Stomach (tissue), 9 donors: ENCODE data around the gene PELI2. TPM values are rescaled to one million over a fixed set of nuclear protein-coding genes. Genes with fewer than 3 reads are reported as not detected.
A peak's percentile ranks its signal among the peaks of the same experiment; 100 is the strongest.

Experiments used
- DNase-seq, 2 donors: peaks; one replicate each; pipeline versions ENCODE4 v3.0.0 to v3.0.0-alpha.2; 2013 to 2019
- H3K27ac ChIP-seq, 5 donors: fragments of 200-600 bp in 4 of 5; sonication (generic) in 4 of 5; one replicate each; pipeline ENCODE4 v1.5.1; 2013 to 2019; ENCODE audit warnings: mild to moderate bottlenecking in 1 of 5, moderate library complexity in 1 of 5
- H3K27me3 ChIP-seq, 3 donors: fragments of 200-600 bp; sonication (generic); one replicate each; pipeline ENCODE4 v1.5.1; 2017 to 2019; ENCODE audit warnings: mixed run types in 1 of 3
- H3K36me3 ChIP-seq, 4 donors: fragments of 200-600 bp; sonication (generic); 1 replicate in 3 of 4; 2 replicates in 1 of 4; pipeline ENCODE4 v1.5.1; 2016 to 2019
- H3K4me1 ChIP-seq, 4 donors: fragments of 200-600 bp; sonication (generic); one replicate each; pipeline ENCODE4 v1.5.1; 2016 to 2019
- H3K4me3 ChIP-seq, 4 donors: fragments of 200-600 bp; sonication (generic) in 3 of 4; one replicate each; pipeline ENCODE4 v1.5.1; 2016 to 2019; ENCODE audit warnings: mild to moderate bottlenecking in 1 of 4
- H3K9me3 ChIP-seq, 4 donors: fragments of 200-600 bp; sonication (generic); one replicate each; pipeline ENCODE4 v1.5.1; 2016 to 2019
- EP300 ChIP-seq: sonication (generic); formaldehyde crosslinking; IDR thresholded peaks from one replicate; pipeline ENCODE4 v1.6.1; 2017; ENCODE audit warnings: antibody characterized with exemption
- POLR2A ChIP-seq, 4 donors: fragments of 450-650 bp; IDR thresholded peaks; one replicate each; pipeline ENCODE4 v1.6.1; 2016; ENCODE audit warnings: antibody characterized with exemption in 4 of 4, control low read depth in 2 of 4, mild to moderate bottlenecking in 1 of 4, moderate library complexity in 1 of 4
- POLR2AphosphoS5 ChIP-seq, 3 donors: sonication (generic); formaldehyde crosslinking; IDR thresholded peaks; one replicate each; pipeline ENCODE4 v1.6.1; 2016; ENCODE audit warnings: antibody characterized with exemption in 3 of 3
- WGBS, 5 donors: extraction: QIAGEN DNeasy Blood & Tissue Kit in 3 of 5; methylation state at CpG; one replicate each; pipeline versions ENCODE4 v1.1.5 to v1.1.7; 2013 to 2018; 5-methylcytosine and 5-hydroxymethylcytosine counted together
- intact Hi-C: fragments of 100-400 bp; cut with DNase I; formaldehyde crosslinking; loops from one replicate; pipeline ENCODE4 v1.15.1; 2023; ENCODE audit warnings: low total_unique reads
- polyA plus RNA-seq, 3 donors: library from polyadenylated mRNA; stranded (reverse); fragments of 200-250 nt; gene quantifications; one replicate each; pipeline ENCODE4 v1.2.3, GENCODE V29; 2013
- total RNA-seq, 5 donors: library from RNA; depleted of rRNA; stranded (reverse); fragments of >200 nt; gene quantifications; one replicate each; pipeline versions ENCODE4 v1.1.0 to v1.2.3, GENCODE V29; 2014 to 2016
- TF ChIP-seq, protein P1 (sequence below), 7 experiments: fragments of 450-650 bp in 4 of 7; fragments of 200-600 bp in 3 of 7; sonication (generic) in 3 of 7; IDR thresholded peaks; one replicate each; pipeline ENCODE4 v1.5.1; 2016 to 2019; ENCODE audit warnings: antibody characterized with exemption in 7 of 7, control low read depth in 2 of 7, mild to moderate bottlenecking in 1 of 7
- donor health status: healthy with polysubstance abuse.
- donor health status: Bipolar disorder and iron deficiency.
- donor health status: healthy.

PELI2 gene
- total and polyA plus RNA-seq, 8 donors = 3.0 to 48.3 (median 10.6) TPM

- intact Hi-C loops = no loop called here
- H3K27me3 ChIP-seq = no peaks in the 10 kb centered on the region
- no peaks in the 10 kb centered on the region for H3K9me3 ChIP-seq
- H3K4me1 ChIP-seq = peaks cover 17 to 38% (median 27%) of the 10 kb centered on the region in 4 donors
- no peak overlapping the region for H3K4me3 ChIP-seq
- peak overlapping the region in 4 of 5 donors; percentile 45 to 67 (median 48) for H3K27ac ChIP-seq
- WGBS, 5 donors = 24 to 50% (median 40%) methylated on average over 4 of the region's 4 CpGs
- no peak for DNase-seq
- no peak for TF ChIP-seq POLR2AphosphoS5 (IDR thresholded peaks at IDR 0.05)
- TF ChIP-seq, protein P1, sequence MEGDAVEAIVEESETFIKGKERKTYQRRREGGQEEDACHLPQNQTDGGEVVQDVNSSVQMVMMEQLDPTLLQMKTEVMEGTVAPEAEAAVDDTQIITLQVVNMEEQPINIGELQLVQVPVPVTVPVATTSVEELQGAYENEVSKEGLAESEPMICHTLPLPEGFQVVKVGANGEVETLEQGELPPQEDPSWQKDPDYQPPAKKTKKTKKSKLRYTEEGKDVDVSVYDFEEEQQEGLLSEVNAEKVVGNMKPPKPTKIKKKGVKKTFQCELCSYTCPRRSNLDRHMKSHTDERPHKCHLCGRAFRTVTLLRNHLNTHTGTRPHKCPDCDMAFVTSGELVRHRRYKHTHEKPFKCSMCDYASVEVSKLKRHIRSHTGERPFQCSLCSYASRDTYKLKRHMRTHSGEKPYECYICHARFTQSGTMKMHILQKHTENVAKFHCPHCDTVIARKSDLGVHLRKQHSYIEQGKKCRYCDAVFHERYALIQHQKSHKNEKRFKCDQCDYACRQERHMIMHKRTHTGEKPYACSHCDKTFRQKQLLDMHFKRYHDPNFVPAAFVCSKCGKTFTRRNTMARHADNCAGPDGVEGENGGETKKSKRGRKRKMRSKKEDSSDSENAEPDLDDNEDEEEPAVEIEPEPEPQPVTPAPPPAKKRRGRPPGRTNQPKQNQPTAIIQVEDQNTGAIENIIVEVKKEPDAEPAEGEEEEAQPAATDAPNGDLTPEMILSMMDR (IDR thresholded peaks at IDR 0.05) = no peak
- no peak for TF ChIP-seq POLR2A (IDR thresholded peaks at IDR 0.05)
- no peak for TF ChIP-seq EP300
- H3K36me3 ChIP-seq = peaks cover 0 to 5% (median 2%) of the 10 kb centered on the region in 4 donors
These were observed 62.7 kb downstream of the PELI2 start for GRCh38 chr14:56180754-56181542.

DNA sequence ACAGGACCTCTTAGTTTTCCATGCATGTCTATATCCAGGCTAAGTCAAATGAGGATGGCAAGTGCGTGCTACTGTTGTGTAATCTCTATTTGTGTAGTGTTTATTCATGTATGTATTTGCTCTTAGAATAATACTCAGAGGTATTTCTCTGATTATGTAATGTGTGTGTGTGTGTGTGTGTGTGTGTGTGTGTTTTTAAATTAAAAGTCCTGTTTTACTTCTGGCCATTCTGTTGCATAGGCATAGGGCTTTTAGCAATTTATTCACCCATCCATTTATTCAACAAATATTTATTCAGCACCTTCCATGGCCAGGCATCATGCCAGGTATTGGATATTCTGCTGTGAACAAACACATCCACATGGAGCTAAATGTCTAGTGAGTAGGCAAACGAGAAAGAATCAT lies 63.5 kb downstream of the PELI2 start:
- intact Hi-C loops = no loop called here
- Histone ChIP-seq H3K27ac (peak overlapping the region; percentile 47 to 77 (median 52)), H3K4me1 (peaks cover 9 to 38% (median 24%) of the 10 kb centered on the region in 4 donors), H3K36me3 (peaks cover 0 to 5% (median 2%) of the 10 kb centered on the region in 4 donors), H3K27me3 (no peaks in the 10 kb centered on the region), H3K9me3 (no peaks in the 10 kb centered on the region), H3K4me3 (no peak overlapping the region)
- DNase-seq = peak; percentile 86 to 87
- TF ChIP-seq, protein P1 (IDR thresholded peaks at IDR 0.05) = no peak
- TF ChIP-seq EP300 (no peak), POLR2A (IDR thresholded peaks at IDR 0.05) (no peak), POLR2AphosphoS5 (IDR thresholded peaks at IDR 0.05) (peak in 2 of 3 donors; percentile 19 to 37)
- WGBS, 5 donors = 13 to 43% (median 26%) methylated on average over 2 of the region's 2 CpGs

GRCh38 chr14:56182410-56182809 lies 64.2 kb downstream of the PELI2 start:
- no peak for TF ChIP-seq POLR2AphosphoS5 (IDR thresholded peaks at IDR 0.05)
- TF ChIP-seq, protein P1 (IDR thresholded peaks at IDR 0.05) = no peak
- TF ChIP-seq POLR2A (IDR thresholded peaks at IDR 0.05) = no peak
- no peak for TF ChIP-seq EP300
- DNase-seq = no peak
- peaks cover 0 to 5% (median 2%) of the 10 kb centered on the region in 4 donors for H3K36me3 ChIP-seq
- no peaks in the 10 kb centered on the region for H3K9me3 ChIP-seq
- H3K4me3 ChIP-seq = no peak overlapping the region
- intact Hi-C loops = no loop called here
- no peaks in the 10 kb centered on the region for H3K27me3 ChIP-seq
- H3K27ac ChIP-seq = peak overlapping the region; percentile 13 to 70 (median 52)
- 44 to 60% (median 50%) methylated on average over 4 of the region's 4 CpGs for WGBS, 5 donors
- H3K4me1 ChIP-seq = peaks cover 9 to 32% (median 21%) of the 10 kb centered on the region in 4 donors

- no peak for DNase-seq
These were observed 65.5 kb downstream of the PELI2 start for GRCh38 chr14:56183631-56184157.

More at GRCh38 chr14:56183631-56184157, 65.5 kb downstream of the PELI2 start:
- 91 to 94% (median 93%) methylated on average over 2 of the region's 2 CpGs for WGBS, 5 donors
- Histone ChIP-seq H3K4me1 (peaks cover 9 to 26% (median 21%) of the 10 kb centered on the region in 4 donors), H3K27ac (no peak overlapping the region), H3K27me3 (no peaks in the 10 kb centered on the region), H3K4me3 (no peak overlapping the region), H3K9me3 (no peaks in the 10 kb centered on the region), H3K36me3 (peaks cover 0 to 1% (median 0%) of the 10 kb centered on the region in 4 donors)
- intact Hi-C loops = no loop called here
- TF ChIP-seq POLR2AphosphoS5 (IDR thresholded peaks at IDR 0.05) (no peak), EP300 (no peak), POLR2A (IDR thresholded peaks at IDR 0.05) (no peak)
- TF ChIP-seq, protein P1 (IDR thresholded peaks at IDR 0.05) = no peak
